Bronchial epithelial cell (primary cell): Measurements from ENCODE around the gene GPR143. TPM values are rescaled to one million over a fixed set of nuclear protein-coding genes. Genes with fewer than 3 reads are reported as not detected.

Source experiments
- DNase-seq: peaks from one replicate; pipeline ENCODE4 v3.0.0-alpha.2; 2010; ENCODE audit warnings: low read depth
- FAIRE-seq: peaks from 2 replicates; lab custom pipeline; 2011; peaks lifted over from hg19 to GRCh38; lab: Jason Lieb, UNC
- H3K27me3 ChIP-seq: 2 replicates; pipeline ENCODE4 v1.5.1; 2011; ENCODE audit warnings: low read length; ENCODE audit not compliant: control insufficient read depth, insufficient read depth
- H3K36me3 ChIP-seq: 2 replicates; pipeline ENCODE4 v1.5.1; 2011; ENCODE audit warnings: low read length; ENCODE audit not compliant: control insufficient read depth, insufficient read depth
- H3K4me3 ChIP-seq: 2 replicates; pipeline ENCODE4 v1.5.1; 2011; ENCODE audit warnings: mild to moderate bottlenecking, low read depth, low read length, control low read depth
- CTCF ChIP-seq: IDR thresholded peaks from 2 replicates; pipeline ENCODE4 v1.5.1; 2011; ENCODE audit warnings: mild to moderate bottlenecking, moderate library complexity, low read length, control low read depth, inconsistent platforms; ENCODE audit not compliant: insufficient read depth, severe bottlenecking
- total RNA-seq: library from RNA; depleted of rRNA; stranded (reverse); fragments of >200 nt; gene quantifications from 2 replicates; pipeline ENCODE4 v1.2.1, GENCODE V29; 2014

Gene GPR143
- total RNA-seq, 1 donor from 2014 or later: 0.79 TPM

- Histone ChIP-seq H3K27me3 (no peaks in the 10 kb centered on the region), H3K4me3 (no peak overlapping the region), H3K36me3 (no peaks in the 10 kb centered on the region)
- DNase-seq: peak; percentile 85
- no peak for FAIRE-seq
- TF ChIP-seq CTCF: no peak
Observed at GRCh38 chrX:9730752-9731151, 34.9 kb downstream of the GPR143 start.

- DNase-seq (no peak), FAIRE-seq (no peak)
- Histone ChIP-seq H3K27me3 (no peaks in the 10 kb centered on the region), H3K4me3 (no peak overlapping the region), H3K36me3 (no peaks in the 10 kb centered on the region)
- TF ChIP-seq CTCF: no peak
Observed at GRCh38 chrX:9730078-9730477, 35.6 kb downstream of the GPR143 start.

- no peak for TF ChIP-seq CTCF
- DNase-seq (no peak), FAIRE-seq (no peak)
- H3K36me3 ChIP-seq: no peaks in the 10 kb centered on the region
- H3K4me3 ChIP-seq: no peak overlapping the region
- no peaks in the 10 kb centered on the region for H3K27me3 ChIP-seq
Observed at GRCh38 chrX:9729171-9729885, 36.3 kb downstream of the GPR143 start.

- TF ChIP-seq CTCF: no peak
- FAIRE-seq: no peak
- Histone ChIP-seq H3K4me3 (no peak overlapping the region), H3K36me3 (no peaks in the 10 kb centered on the region), H3K27me3 (no peaks in the 10 kb centered on the region)
- no peak for DNase-seq
Observed at GRCh38 chrX:9728261-9728660, 37.4 kb downstream of the GPR143 start.

- TF ChIP-seq CTCF: no peak
- no peaks in the 10 kb centered on the region for H3K36me3 ChIP-seq
- FAIRE-seq (no peak), DNase-seq (peak; percentile 35)
- H3K27me3 ChIP-seq: no peaks in the 10 kb centered on the region
- H3K4me3 ChIP-seq: no peak overlapping the region
Observed at GRCh38 chrX:9724711-9725110, 40.9 kb downstream of the GPR143 start.

- H3K27me3 ChIP-seq: no peaks in the 10 kb centered on the region
- TF ChIP-seq CTCF: no peak
- DNase-seq (no peak), FAIRE-seq (no peak)
- H3K4me3 ChIP-seq: no peak overlapping the region
- no peaks in the 10 kb centered on the region for H3K36me3 ChIP-seq
Observed at GRCh38 chrX:9717376-9717775, 48.3 kb downstream of the GPR143 start.
